HK-2 (cell line): ENCODE data around the gene POU2F3.
"Not testable (repeated sequence)": the region's sequence is repeated elsewhere in the genome, so short reads cannot be mapped to it uniquely, and the experiment has no call there.

ENCODE experiments used
- DNase-seq: peaks from one replicate; pipeline ENCODE4 v3.0.0-alpha.2; 2018; ENCODE audit not compliant: unreplicated experiment

Gene POU2F3

DNA sequence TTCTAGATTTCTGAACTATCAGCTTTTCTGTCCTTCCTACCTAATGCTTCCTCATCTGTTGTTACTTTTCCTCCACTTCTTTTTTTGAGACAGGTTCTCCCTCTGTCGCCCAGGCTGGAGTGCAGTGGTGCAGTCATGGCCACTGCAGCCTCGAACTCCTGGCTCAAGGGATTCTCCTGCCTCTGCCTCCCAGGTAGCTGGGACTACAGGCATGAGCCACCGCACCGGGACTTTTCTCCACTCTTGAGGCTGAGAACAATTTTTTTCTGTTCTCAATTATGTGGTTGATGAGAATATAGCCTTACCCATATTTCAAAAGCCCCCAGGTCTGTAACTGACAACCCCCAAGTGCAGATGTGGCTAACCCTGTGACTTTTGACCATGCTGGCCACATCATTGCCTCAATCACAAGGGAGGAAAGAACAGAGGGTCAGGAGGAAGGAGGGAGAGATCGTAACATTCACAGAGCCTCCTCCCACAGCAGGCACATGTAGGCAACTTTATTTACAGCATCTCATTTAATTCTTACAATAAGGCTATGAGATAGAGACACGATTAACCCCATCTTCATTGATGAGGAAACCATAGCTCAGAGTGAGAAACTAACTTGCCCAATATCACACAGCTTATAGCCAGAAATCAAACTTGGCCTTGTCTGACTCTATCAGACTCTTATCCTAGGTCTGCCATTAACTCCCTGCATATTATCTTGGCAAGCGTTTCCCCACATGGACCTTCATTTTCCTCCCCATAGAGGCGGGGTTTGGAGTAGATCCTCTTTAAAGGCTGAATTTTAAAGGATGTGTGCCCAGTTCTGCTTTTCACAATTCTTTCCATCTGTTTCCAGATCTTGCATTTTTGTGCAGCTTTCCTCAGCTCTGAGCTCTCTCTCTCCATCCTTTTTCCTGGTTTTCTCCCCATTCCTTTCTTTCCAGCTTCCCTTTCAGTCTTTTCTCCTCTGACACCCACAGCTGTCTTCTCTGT is 9.6 kb downstream of the POU2F3 start:
- DNase-seq, result no peak

DNA sequence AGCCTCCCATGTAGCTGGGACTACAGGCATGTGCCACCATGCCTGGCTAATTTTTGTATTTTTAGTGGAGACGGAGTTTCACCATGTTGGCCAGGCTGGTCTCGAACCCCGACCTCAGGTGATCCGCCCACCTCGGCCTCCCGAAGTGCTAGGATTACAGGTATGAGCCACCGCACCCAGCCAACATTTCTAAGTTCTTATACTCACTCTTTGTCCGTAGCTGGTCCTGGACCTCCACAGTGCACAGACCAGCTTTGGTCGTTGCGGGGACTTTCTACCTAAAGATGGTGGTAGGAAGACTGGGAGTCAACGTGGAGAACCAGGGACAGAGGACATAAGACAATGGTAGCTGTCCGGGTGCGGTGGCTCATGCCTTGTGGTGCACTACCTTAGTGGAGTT is 13.4 kb downstream of the POU2F3 start:
- not testable (repeated sequence) for DNase-seq

DNA sequence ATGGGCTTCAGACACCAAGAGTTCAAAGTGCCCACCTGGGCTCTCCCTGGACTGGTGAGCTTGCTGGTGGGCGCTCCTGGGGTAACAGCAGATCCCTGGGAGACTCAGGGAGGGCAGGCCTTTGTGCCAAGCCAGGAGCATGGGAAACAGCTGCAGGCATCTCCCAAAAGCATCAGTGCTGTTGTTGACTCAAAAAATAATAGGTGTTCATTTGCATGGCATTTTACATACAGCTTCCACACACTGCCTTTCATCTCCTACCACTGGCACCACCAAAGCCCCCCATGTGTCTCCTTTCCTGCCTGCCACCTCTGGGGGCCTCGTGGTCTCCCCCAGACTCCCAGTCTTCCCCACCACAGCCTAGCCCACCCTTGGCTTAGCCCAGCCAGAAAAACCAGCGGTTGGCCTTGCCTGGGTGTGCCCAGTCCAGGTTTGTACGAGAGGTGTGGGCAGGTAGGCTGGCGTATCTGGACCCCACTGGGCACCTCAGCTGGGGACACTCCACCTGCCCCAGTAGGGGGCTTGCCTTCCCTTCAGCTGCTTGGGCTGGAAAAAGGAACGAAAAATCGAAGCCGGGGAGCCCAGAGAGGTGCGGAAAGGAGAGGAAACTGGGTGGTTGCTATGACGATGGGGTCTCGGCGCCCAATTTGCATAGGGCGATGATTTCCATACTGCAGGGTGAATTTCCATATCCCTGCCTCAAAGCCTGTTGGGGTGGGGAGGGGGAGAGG is 15.0 kb downstream of the POU2F3 start:
- no peak for DNase-seq

DNA sequence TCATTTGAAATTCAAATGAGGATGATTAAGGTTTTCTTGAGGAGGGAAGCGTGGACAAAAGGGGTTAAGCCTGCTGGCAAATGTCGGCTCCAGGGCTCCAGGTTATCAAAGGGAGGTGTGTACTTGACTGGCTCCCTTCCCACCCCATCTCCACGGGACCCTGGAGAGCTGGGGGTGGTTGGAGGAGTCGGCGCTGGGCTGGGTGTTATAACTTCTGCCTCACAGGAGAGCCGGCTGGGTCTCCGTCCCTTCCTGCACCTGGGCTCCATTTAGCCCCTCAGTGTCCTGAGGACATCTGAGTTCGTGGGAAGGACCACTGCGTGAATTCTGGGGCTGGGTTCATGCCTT is 15.6 kb downstream of the POU2F3 start:
- DNase-seq, result no peak

DNA sequence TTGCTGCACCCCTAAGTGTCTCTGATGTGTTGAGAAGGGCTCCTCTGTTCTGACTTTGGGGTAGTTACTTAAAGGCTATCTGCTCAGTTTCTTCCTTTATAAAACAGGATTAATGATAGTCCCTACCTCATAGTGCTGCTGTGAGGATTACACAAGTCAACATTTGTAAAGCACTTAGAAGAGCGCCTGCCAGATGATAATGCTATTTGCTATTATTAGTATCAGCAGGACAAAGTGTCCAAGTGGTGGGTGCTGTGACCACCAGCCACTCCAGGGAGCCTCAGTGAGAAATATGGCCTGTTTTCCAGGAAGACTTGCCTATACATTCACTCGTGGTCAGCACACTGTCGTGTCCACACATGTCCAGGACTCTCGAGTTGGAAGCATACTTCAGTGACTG is 16.2 kb downstream of the POU2F3 start:
- no peak for DNase-seq

DNA sequence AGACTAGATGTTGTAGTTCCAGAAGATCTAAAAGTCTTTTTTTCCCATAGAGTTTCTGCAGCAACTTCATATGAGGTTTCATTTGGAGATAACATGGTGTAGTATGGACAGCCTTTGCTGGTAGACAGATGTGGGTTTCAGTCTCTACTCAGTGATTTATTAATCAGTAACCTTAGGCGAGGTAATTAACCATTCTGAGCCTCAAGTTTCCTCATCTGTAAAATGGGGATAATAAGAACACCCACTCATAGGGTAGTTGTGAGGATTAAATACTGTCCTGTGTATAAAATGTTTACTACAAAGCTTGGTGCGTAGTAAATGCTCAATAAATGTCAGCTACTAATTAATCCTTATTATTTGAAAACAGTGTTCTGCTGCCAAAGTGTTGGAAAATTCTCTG is 16.8 kb downstream of the POU2F3 start:
- DNase-seq, result no peak

DNA sequence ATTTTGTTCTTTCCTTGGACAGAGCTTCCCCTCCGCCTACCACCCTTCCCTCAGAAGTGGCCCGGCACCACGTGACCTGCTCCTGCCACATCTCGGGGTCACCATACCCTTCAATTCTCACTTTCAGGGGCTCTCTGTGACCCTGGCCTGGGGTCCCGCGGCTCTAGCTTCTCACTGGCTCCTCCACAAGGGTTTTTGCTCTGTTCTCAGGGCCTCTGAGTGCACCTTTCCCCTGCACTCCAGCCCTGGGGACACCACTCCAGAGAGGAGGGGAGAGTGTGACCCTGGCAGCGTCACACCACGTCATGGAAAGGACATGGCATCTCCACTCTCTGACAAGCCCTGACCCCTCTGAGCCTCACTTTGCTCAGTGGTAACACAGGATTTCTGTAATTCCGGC is 17.4 kb downstream of the POU2F3 start:
- DNase-seq, result no peak

DNA sequence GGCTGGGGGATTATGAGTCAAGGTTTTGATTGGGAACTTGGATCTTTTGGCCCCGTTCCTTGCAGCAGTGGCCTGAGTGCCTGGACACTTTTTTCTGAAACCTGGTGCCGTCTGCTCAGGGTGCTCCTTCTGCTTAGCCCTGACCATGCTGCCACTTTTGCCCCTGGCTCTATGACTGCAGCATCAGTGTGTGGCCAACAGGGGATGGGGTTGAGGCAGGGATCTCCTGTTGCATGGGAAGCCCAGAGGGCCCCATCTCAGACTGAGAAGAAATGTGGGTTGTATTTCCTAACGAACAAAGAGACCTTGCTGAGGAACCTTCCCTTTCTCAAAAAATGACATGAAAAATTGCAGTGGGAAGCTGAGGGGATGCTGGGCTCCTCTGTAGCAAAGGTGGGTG is 18.7 kb downstream of the POU2F3 start:
- no peak for DNase-seq

DNA sequence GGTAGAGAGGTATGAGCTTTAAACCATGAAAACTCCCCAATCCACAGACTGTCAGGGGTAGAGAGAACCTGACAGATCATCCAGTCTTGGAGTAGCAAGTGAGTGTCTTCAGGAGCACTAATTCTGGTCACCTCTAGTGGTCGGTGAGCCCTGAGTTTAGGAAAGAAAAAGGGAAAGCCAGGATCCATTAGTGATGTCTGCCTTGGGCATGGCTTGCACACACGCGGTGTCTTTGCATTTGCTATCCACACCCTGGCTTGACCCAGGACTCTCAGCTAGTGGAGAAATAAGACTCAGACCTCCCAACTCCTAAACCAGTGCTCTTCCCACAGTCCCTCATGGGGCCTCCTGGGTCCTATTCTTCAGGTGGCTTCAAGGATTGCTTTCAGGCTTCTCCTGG is 19.3 kb downstream of the POU2F3 start:
- no peak for DNase-seq

DNA sequence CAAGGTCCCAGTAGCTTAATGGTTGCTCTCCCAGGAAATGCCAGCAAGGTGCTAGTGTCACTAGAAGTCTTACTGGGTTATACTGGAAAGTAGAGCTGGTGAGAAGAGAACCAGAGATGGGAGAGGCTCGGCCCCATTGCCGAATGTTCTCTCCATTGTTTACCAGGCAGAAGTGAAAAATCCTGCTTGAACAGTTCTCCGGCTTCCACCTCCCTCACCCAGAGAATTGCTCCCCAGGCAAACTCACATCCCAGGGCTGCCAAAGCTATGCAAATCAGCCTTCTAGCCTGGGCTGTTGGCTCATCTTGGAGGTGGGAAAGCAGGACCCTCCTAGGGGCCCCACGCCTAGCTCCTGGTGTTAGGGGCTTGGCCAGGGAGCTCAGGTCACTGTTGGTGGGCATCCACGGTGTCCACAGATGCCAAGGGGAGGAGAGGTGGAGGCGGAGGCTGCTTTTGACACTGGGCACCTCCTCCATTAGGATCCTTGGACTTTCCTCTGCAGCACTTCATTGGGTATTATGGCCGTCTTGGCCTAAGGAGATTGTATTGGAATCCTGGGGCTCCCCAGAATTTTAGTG is 20.1 kb downstream of the POU2F3 start:
- DNase-seq, result no peak

DNA sequence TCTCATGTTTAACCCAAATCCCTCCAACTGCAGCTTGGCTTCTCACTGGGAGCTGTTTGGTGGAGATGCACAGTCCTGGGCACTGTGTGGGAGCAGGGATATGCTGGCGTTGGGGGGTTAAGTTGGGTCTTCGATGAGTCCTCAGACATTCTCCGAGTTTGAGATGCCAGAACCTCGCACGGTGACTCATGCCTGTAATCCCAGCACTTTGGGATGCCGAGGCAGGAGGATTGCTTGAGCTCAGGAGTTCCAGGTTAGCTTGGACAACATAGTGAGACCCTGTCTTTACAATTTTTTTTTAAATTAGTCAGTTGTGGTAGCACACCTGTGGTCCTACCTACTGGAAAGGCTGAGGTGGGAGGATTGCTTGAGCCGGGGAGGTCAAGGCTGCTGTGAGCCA is 20.7 kb downstream of the POU2F3 start:
- no peak for DNase-seq

DNA sequence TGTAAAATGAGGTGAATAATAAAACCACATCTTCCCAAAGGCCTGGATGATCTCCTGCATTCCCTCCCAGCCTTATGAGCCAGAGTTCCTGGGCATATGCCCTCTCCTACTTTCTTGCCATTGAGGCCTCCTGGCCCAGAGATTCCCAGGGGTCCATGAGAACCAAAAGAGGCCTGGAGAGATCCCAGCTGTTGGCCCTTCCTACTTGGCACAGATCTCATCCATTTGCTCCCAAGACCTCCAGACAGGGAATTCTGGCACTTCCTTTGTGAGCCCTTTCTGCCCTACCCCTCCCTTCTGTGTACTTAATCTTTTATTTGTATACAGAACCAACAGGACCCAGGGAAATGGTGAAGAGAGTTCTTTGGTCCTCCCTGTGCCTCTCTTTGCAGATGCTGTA is 21.4 kb downstream of the POU2F3 start:
- no peak for DNase-seq

DNA sequence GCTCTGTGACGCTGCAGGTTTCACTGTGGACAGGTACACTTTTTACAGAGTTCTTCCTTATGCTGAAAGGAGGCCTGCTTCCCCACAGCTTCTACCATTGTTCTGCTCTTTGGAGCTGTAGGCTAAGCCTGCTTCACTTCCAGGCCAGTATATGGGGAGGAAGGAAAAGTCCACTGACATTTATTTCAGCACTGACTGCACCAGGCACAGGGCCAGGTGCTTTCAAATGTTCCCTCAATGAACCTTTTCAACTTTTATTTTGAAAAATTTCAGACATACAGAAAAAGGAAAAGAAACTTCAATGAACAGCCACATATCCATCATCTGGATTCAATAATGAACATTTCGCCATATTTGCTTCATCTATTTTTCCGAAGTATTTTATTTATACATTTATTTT is 22.0 kb downstream of the POU2F3 start:
- no peak for DNase-seq

DNA sequence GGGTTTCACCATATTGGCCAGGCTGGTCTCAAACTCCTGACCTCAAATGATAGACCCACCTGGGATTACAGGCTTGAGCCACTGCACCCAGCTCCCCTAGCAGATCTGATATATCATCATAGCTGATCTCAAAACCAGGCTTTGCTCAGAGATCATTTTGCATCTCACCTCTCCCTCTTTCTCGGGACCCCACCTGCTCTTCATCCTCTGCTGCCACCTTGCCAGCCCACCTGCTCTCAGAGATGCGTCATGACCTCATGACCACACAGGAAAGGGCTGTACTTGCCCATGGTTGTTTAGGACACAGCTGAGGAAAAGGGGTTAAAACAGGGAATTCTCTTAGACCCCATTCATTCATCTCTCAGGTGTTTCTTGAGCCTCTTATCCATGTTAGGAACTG is 27.4 kb downstream of the POU2F3 start:
- no peak for DNase-seq

DNA sequence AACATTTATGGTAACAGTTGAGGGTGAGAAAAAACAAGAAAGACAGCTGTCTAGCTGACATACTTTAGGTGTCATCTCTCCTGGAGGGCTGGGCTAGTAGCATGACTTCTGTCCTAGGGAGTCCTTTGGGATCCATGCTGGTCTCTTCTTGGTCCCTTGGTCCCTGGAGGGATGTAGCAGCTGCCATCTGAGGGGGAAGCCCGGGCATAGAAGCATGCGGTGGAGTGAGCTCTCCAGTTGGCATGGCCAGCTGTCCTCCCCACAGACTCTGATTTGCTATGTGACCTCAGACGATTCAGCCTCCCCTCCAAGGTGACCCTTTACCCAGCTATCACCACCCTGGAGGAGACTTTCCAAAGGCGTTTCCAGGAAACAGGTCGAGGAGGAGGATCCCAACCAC is 28.7 kb downstream of the POU2F3 start:
- no peak for DNase-seq

DNA sequence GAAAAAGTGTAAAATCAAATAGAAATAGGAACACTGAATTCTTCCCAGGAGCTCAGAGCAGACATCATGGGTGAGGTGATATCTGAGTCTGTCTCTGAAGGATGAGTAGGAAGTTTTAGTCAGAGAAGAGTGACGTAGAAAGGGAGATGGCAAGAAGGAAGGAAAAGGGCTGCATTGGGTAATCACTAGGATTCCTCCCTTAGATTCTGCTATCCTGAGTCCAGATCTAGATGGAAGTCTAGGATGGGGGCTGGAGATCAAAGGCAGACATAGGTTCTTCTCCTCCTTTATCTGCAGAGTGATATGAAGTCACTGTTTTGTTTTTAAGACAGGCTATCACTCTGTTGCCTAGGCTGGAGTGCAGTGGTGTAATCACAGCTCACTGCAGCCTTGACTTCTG is 30.4 kb downstream of the POU2F3 start:
- DNase-seq, result no peak

DNA sequence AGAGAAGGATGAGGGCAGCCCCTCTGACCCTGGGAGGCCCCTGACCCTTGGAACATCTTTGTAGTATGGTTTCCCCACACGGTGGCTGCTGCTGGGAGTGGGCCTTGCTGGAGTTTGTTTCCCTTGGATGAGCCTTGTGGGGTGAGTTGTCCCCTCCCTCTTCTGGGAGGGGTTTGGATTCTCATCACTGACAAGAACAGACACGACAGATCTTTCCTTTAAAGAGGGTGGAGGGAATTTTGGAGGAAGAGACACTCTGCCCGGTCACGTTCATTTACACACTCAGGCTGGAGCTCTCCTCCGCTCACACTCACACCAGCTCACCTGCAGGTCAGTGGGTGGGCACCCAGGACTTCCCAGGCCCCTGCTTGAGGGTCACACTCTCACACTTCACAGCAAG is 31.7 kb downstream of the POU2F3 start:
- DNase-seq, result no peak

DNA sequence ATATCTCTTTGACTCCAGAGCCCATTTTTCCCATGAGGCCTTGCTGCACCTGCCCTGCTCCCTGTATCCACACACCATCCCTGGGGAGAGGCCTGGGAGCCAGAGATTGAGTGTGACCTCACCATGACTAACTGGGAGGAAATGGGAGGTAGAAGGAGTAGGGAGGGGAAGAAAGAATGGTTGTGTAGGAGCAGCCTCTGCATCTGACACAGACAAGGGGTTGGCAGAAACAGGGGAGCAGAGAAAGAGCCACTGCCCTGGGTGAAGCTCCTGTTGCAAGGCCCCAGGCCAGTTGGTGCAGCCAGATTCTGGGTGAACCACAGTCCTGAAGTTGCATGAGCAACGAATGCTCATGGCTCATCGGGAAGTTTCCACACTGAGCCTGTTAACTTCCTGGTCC is 32.4 kb downstream of the POU2F3 start:
- peak; percentile 5 for DNase-seq

DNA sequence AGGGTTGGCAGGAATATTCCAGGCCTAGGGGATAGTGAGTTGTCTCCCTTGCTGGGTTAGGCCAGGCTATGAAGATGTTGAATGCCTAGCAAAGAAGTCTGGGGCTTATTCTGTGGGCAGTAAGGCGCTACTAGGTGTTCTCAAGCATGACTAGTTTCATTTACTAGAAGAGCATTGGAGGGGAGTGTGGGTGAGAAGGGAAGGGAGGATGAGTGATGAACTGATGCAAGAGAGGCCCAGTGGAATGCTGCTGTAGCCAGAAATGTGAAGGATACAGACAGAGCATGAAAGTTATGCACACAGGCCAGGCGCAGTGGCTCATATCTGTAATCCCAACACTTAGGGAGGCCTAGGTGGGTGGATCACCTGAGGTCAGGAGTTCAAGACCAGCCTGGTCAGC is 33.5 kb downstream of the POU2F3 start:
- DNase-seq, result no peak

DNA sequence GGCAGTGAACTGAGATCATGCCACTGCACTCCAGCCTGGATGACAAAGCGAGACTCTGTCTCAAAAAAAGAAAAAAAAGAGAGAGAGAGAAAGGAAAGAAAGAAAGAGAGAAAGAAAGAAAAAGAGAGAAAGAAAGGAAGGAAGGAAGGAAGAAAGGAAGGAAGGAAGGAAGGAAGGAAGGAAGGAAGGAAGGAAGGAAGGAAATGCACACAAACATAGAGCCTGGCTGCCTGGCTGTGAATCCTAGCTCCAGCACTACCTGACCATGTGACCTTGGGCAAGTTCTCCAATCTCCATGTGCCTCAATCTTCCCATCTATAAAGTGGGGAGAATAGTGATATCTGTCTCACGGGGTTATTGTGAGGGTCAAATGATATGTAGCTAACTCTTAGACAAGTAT is 34.0 kb downstream of the POU2F3 start:
- not testable (repeated sequence) for DNase-seq

DNA sequence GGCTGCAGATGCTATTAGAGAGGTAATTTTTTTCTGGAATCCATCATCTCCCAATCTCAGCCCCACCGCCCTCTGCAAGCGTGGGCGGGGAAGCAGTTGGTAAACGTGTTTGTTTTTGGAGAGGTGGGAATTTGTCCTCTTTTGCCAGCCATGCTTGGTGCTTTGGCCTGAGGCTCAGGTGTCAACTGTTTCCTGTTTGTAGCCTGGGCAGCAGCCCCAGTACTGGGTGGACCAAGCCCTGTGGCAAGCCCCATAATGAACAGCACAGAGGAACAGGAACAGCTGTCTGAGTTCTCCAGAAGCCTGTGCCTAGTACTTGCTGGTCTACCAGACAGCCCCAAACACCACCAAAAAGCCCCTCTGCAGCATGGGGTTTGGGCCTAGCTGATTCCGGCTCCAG is 39.6 kb downstream of the POU2F3 start:
- no peak for DNase-seq

DNA sequence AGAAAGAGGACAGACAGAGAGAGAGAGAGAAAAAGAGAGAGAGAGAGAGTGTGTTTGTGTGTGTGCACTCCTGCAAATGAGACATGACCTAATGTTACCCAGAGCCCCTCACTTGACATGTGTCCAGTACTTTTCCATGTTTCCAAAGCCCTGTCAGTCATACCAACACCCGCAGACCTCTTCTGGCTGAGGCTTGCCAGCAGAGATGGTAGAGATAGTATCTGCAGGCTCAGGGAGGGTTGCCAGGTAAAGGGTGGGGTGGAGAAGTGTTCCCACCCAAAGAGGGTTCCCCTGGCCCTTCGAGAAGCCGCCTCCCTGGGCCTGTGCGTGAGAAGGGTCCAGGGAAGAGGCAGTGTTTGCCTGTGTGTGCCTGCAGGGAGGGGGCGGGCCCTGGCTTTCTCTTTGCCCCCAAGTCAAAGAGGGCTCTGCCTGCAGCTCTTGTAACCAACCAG is 40.7 kb downstream of the POU2F3 start:
- no peak for DNase-seq
